T-cell (primary cell): Measurements from ENCODE around the gene KRTAP22-1. TPM values are rescaled to one million over a fixed set of nuclear protein-coding genes. Genes with fewer than 3 reads are reported as not detected.

Source experiments
- ATAC-seq, 4 experiments: fragments of 200-7000 bp in 3 of 4; fragments of 150-1000 bp in 1 of 4; cut with Tn5 transposase; replicated peaks in 1 of 4; 1 replicate in 3 of 4; 2 replicates in 1 of 4; pipeline ENCODE4 v1.10.0; 2021; ENCODE audit warnings: moderate library complexity in 3 of 4, mild to moderate bottlenecking in 2 of 4, moderate number of reproducible peaks in 1 of 4
- CTCF ChIA-PET, 2 donors: fragments of 300-600 bp; sonication (Branson Sonifier 250); formaldehyde crosslinking; loops; one replicate each; lab custom pipeline; 2022; ENCODE audit warnings: antibody characterized with exemption in 2 of 2; lab: Charles Lee
- POLR2A ChIA-PET, 2 donors: fragments of 300-600 bp; sonication (Branson Sonifier 250); formaldehyde crosslinking; loops; one replicate each; lab custom pipeline; 2022; ENCODE audit warnings: antibody characterized with exemption in 2 of 2; lab: Charles Lee
- DNase-seq, 35 experiments: peaks; one replicate each; pipeline versions ENCODE4 v3.0.0 to v3.0.0-alpha.2; 2013 to 2023
- H3K27ac ChIP-seq: one replicate; pipeline ENCODE4 v1.5.1; 2013; ENCODE audit warnings: low read length
- H3K27me3 ChIP-seq, 2 experiments: replicated peaks in 1 of 2; 1 replicate in 1 of 2; 2 replicates in 1 of 2; pipeline versions ENCODE4 v1.6.1 to v1.7.0; 2013; ENCODE audit warnings: low read length in 1 of 2, mixed read lengths in 1 of 2; ENCODE audit not compliant: control insufficient read depth in 2 of 2, insufficient read depth in 2 of 2; ENCODE audit errors: extremely low read depth in 1 of 2
- H3K36me3 ChIP-seq, 2 donors: 1 replicate in 1 of 2; 2 replicates in 1 of 2; pipeline versions ENCODE4 v1.6.1 to v1.7.0; 2013; ENCODE audit warnings: low read length in 1 of 2; ENCODE audit not compliant: control insufficient read depth in 2 of 2, insufficient read depth in 1 of 2; ENCODE audit errors: extremely low read depth in 1 of 2
- H3K4me1 ChIP-seq, 2 experiments: 1 replicate in 1 of 2; 2 replicates in 1 of 2; pipeline versions ENCODE4 v1.6.1 to v1.7.0; 2013; ENCODE audit warnings: low read length in 2 of 2, mixed read lengths in 1 of 2; ENCODE audit not compliant: insufficient read depth in 2 of 2, control insufficient read depth in 1 of 2; ENCODE audit errors: extremely low read depth in 1 of 2
- H3K4me3 ChIP-seq, 2 donors: 1 replicate in 1 of 2; 2 replicates in 1 of 2; pipeline versions ENCODE4 v1.5.1 to v1.7.0; 2013; ENCODE audit warnings: mild to moderate bottlenecking in 2 of 2, low read length in 1 of 2, moderate library complexity in 1 of 2; ENCODE audit not compliant: control insufficient read depth in 1 of 2; ENCODE audit errors: extremely low read depth in 1 of 2
- H3K9me3 ChIP-seq: 2 replicates; pipeline ENCODE4 v1.7.0; 2013
- H3K27ac Mint-ChIP-seq, 2 donors: one replicate each; pipeline ENCODE4 v1.8.0; 2020 to 2021; ENCODE audit warnings: mild to moderate bottlenecking in 2 of 2, mixed read lengths in 2 of 2
- H3K27me3 Mint-ChIP-seq, 2 donors: one replicate each; pipeline ENCODE4 v1.8.0; 2021 to 2022; ENCODE audit warnings: mixed read lengths in 2 of 2
- H3K36me3 Mint-ChIP-seq: one replicate; pipeline ENCODE4 v1.8.0; 2021; ENCODE audit warnings: mixed read lengths
- H3K4me1 Mint-ChIP-seq, 3 donors: one replicate each; pipeline ENCODE4 v1.8.0; 2020 to 2022; ENCODE audit warnings: mixed read lengths in 3 of 3, mild to moderate bottlenecking in 1 of 3
- H3K4me3 Mint-ChIP-seq, 3 donors: one replicate each; pipeline ENCODE4 v1.8.0; 2020 to 2022; ENCODE audit warnings: mild to moderate bottlenecking in 3 of 3, mixed read lengths in 3 of 3, moderate library complexity in 3 of 3
- H3K9me3 Mint-ChIP-seq, 3 donors: one replicate each; pipeline ENCODE4 v1.8.0; 2020 to 2022; ENCODE audit warnings: mixed read lengths in 3 of 3
- WGBS: methylation state at CpG from one replicate; pipeline ENCODE4 v1.1.5; 2013; ENCODE audit warnings: missing lambda C conversion rate; ENCODE audit not compliant: insufficient coverage; 5-methylcytosine and 5-hydroxymethylcytosine counted together
- total RNA-seq, 35 experiments: library from RNA in 6 of 35; stranded (reverse) in 6 of 35; fragments of 120-200 nt in 1 of 35; gene quantifications; one replicate each; pipeline versions ENCODE4 v1.2.1 to v1.2.4 and lab custom pipeline; 2013 to 2026

Gene KRTAP22-1
- total RNA-seq, 5 donors from 2014 or later (not counting 1 experiment from before 2014, with no cell fraction given) = not detected

DNA sequence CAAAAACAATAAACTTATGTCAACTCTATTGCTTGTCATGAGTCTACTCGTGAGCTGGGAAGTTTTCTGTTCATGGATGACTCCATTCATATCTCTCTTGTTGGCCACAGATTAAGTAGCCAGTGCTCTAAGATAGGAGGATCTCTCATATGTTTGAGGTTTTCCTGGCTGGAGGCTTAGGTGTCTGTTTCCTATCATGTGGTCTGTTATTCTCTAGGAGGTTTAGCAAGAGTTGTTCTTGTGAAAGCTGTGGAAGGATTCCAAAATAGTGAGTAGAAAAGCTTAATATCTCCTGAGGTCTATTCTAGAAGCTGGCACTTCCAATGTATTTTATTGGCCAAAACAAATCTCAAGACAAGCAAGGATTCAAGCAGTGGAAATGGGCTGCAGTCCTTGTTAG is 28.3 kb downstream of the KRTAP22-1 start:
- Mint-ChIP-seq H3K27ac (no peak overlapping the region), H3K4me3 (no peak overlapping the region), H3K27me3 (peaks cover 0 to 6% of the 10 kb centered on the region in 2 donors), H3K9me3 (peaks cover 0 to 3% (median 0%) of the 10 kb centered on the region in 3 donors), H3K36me3 (no peaks in the 10 kb centered on the region), H3K4me1 (no peaks in the 10 kb centered on the region)
- Histone ChIP-seq H3K27ac (no peak overlapping the region), H3K4me1 (no peaks in the 10 kb centered on the region), H3K9me3 (peaks cover 2% of the 10 kb centered on the region), H3K27me3 (no peaks in the 10 kb centered on the region), H3K36me3 (no peaks in the 10 kb centered on the region), H3K4me3 (no peak overlapping the region)
- ATAC-seq (no peak), DNase-seq (no peak)
- ChIA-PET CTCF (no interaction called here), POLR2A (no interaction called here)
- WGBS = no CpG with 5 or more reads among the region's 1 CpG

- WGBS = 100% methylated on average over 1 of the region's 1 CpG
- Histone ChIP-seq H3K36me3 (no peaks in the 10 kb centered on the region), H3K9me3 (no peaks in the 10 kb centered on the region), H3K4me3 (no peak within 1 kb of the TSS), H3K27me3 (no peaks in the 10 kb centered on the region), H3K4me1 (no peaks in the 10 kb centered on the region), H3K27ac (no peak within 1 kb of the TSS)
- H3K36me3 Mint-ChIP-seq = no peaks in the 10 kb centered on the region
- POLR2A ChIA-PET = no interaction called here
- H3K27ac Mint-ChIP-seq = no peak within 1 kb of the TSS
- H3K4me3 Mint-ChIP-seq = no peak within 1 kb of the TSS
- no peaks in the 10 kb centered on the region for H3K4me1 Mint-ChIP-seq
- ATAC-seq (no peak), DNase-seq (no peak)
- H3K9me3 Mint-ChIP-seq = no peaks in the 10 kb centered on the region
- peaks cover 0 to 6% of the 10 kb centered on the region in 2 donors for H3K27me3 Mint-ChIP-seq
- CTCF ChIA-PET = no interaction called here
Observed at GRCh38 chr21:30634906-30635305, 34.0 kb downstream of the KRTAP22-1 start, which contains the start of gene KRTAP20-2. Gene KRTAP20-2 (plus strand): TSS chr21:30635206. CDS start chr21:30635264, 58 bp downstream.

GRCh38 chr21:30638686-30639085 is 37.8 kb downstream of the KRTAP22-1 start:
- DNase-seq (no peak), ATAC-seq (no peak)
- Mint-ChIP-seq H3K9me3 (peaks cover 0 to 3% (median 0%) of the 10 kb centered on the region in 3 donors), H3K27me3 (no peaks in the 10 kb centered on the region), H3K4me1 (no peaks in the 10 kb centered on the region), H3K27ac (no peak overlapping the region), H3K4me3 (no peak overlapping the region), H3K36me3 (no peaks in the 10 kb centered on the region)
- no peaks in the 10 kb centered on the region for H3K36me3 ChIP-seq
- H3K4me1 ChIP-seq = no peaks in the 10 kb centered on the region
- no peaks in the 10 kb centered on the region for H3K27me3 ChIP-seq
- ChIA-PET CTCF (no interaction called here), POLR2A (no interaction called here)
- no peak overlapping the region for H3K4me3 ChIP-seq
- whole genome bisulfite sequencing = no CpG with 5 or more reads among the region's 3 CpGs
- H3K27ac ChIP-seq = no peak overlapping the region
- no peaks in the 10 kb centered on the region for H3K9me3 ChIP-seq

GRCh38 chr21:30642564-30642963 is 41.7 kb downstream of the KRTAP22-1 start, which contains the start of gene KRTAP20-3:
Gene KRTAP20-3 (plus strand): TSS chr21:30642864.
- POLR2A ChIA-PET = no interaction called here
- Histone ChIP-seq H3K27ac (no peak within 1 kb of the TSS), H3K4me3 (no peak within 1 kb of the TSS), H3K4me1 (no peaks in the 10 kb centered on the region), H3K36me3 (no peaks in the 10 kb centered on the region), H3K9me3 (no peaks in the 10 kb centered on the region), H3K27me3 (no peaks in the 10 kb centered on the region)
- DNase-seq (no peak), ATAC-seq (no peak)
- Mint-ChIP-seq H3K27me3 (no peaks in the 10 kb centered on the region), H3K36me3 (no peaks in the 10 kb centered on the region), H3K9me3 (peaks cover 0 to 3% (median 0%) of the 10 kb centered on the region in 3 donors), H3K27ac (no peak within 1 kb of the TSS), H3K4me3 (no peak within 1 kb of the TSS), H3K4me1 (no peaks in the 10 kb centered on the region)
- no CpG with 5 or more reads among the region's 2 CpGs for WGBS
- CTCF ChIA-PET = no interaction called here

GRCh38 chr21:30646904-30647414 is 46.1 kb downstream of the KRTAP22-1 start:
- Histone ChIP-seq H3K9me3 (no peaks in the 10 kb centered on the region), H3K36me3 (no peaks in the 10 kb centered on the region), H3K4me1 (no peaks in the 10 kb centered on the region), H3K27me3 (no peaks in the 10 kb centered on the region), H3K4me3 (no peak overlapping the region), H3K27ac (no peak overlapping the region)
- Mint-ChIP-seq H3K27ac (no peak overlapping the region), H3K27me3 (peaks cover 0 to 1% of the 10 kb centered on the region in 2 donors), H3K9me3 (peaks cover 0 to 3% (median 0%) of the 10 kb centered on the region in 3 donors), H3K4me3 (no peak overlapping the region), H3K4me1 (no peaks in the 10 kb centered on the region), H3K36me3 (no peaks in the 10 kb centered on the region)
- POLR2A ChIA-PET = no interaction called here
- ATAC-seq (no peak), DNase-seq (no peak)
- no CpG with 5 or more reads among the region's 1 CpG for WGBS
- CTCF ChIA-PET = interaction anchor here in 1 of 2 donors (0.7 kb wide), 1 partner anchor 1194 kb away, joined by 3 read pairs; no protein-coding TSS in a partner anchor

Other genes with a start within 250 kb of the KRTAP22-1 start
- gene KRTAP13-2, start 228.8 kb upstream of the KRTAP22-1 start, total RNA-seq = not detected
- gene KRTAP13-1, start 205.1 kb upstream of the KRTAP22-1 start, total RNA-seq = not detected
- not detected for gene KRTAP13-3, start 175.2 kb upstream of the KRTAP22-1 start, total RNA-seq
- gene KRTAP13-4, start 170.9 kb upstream of the KRTAP22-1 start, total RNA-seq = not detected
- not detected for gene KRTAP15-1, start 160.8 kb upstream of the KRTAP22-1 start, total RNA-seq
- gene KRTAP19-1, start 120.7 kb upstream of the KRTAP22-1 start, total RNA-seq = not detected
- not detected for gene KRTAP19-2, start 113.7 kb upstream of the KRTAP22-1 start, total RNA-seq
- not detected for gene KRTAP19-3, start 109.1 kb upstream of the KRTAP22-1 start, total RNA-seq
- gene KRTAP19-4, start 103.9 kb upstream of the KRTAP22-1 start, total RNA-seq = not detected
- not detected for gene KRTAP19-5, start 98.9 kb upstream of the KRTAP22-1 start, total RNA-seq
- gene KRTAP19-6, start 59.2 kb upstream of the KRTAP22-1 start, total RNA-seq = not detected
- not detected for gene KRTAP19-7, start 39.8 kb upstream of the KRTAP22-1 start, total RNA-seq
- gene KRTAP22-2, start 10.7 kb upstream of the KRTAP22-1 start, total RNA-seq = not detected
- gene KRTAP6-3, start 8.6 kb upstream of the KRTAP22-1 start, total RNA-seq = not detected
- gene KRTAP6-2, start 2.2 kb upstream of the KRTAP22-1 start, total RNA-seq = not detected
- not detected for gene KRTAP6-1, start 12.8 kb downstream of the KRTAP22-1 start, total RNA-seq
- gene KRTAP20-1, start 15.3 kb downstream of the KRTAP22-1 start, total RNA-seq = not detected
- gene KRTAP20-4, start 19.5 kb downstream of the KRTAP22-1 start, total RNA-seq = not detected
- not detected for gene KRTAP20-2, start 34.1 kb downstream of the KRTAP22-1 start, total RNA-seq
- not detected for gene KRTAP20-3, start 41.8 kb downstream of the KRTAP22-1 start, total RNA-seq
- gene KRTAP21-3, start 117.7 kb downstream of the KRTAP22-1 start, total RNA-seq = not detected
- gene KRTAP21-2, start 146.2 kb downstream of the KRTAP22-1 start, total RNA-seq = not detected
- gene KRTAP21-1, start 154.3 kb downstream of the KRTAP22-1 start, total RNA-seq = not detected
- not detected for gene KRTAP8-1, start 212.2 kb downstream of the KRTAP22-1 start, total RNA-seq
- gene KRTAP7-1, start 228.7 kb downstream of the KRTAP22-1 start, total RNA-seq = not detected